Activated CD8-positive, alpha-beta memory T cell treated with anti-CD3 and anti-CD28 coated beads, Interleukin-2, amount 50 U/mL, for 4 hours (primary cell): ENCODE data around the gene C12orf76.

Source experiments
- DNase-seq: peaks from one replicate; pipeline ENCODE4 v3.0.0-alpha.2; 2020

The C12orf76 gene

GRCh38 chr12:109994401-109995175, 53.7 kb downstream of the C12orf76 start:
- DNase-seq = no peak

- no peak for DNase-seq
Observed at GRCh38 chr12:109993091-109993490, 55.2 kb downstream of the C12orf76 start.

DNA sequence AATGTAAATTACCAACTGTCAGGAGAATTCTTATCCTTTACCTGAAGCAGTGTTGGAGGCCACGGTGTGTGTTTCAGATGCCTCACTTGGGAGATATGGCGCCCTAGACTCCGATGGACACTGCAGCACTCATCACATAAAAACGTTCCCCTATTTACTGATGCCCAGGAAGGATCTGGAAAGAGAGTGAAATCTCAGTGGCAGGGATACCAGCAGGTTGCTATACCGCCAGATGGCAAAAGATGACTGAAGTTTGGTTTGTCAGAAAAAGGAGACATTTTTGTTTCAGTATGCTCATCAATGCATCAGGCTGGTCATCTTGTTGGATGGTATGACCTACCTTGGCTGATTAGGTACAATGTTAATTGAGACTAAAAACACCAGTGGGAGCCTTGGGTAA, 56.7 kb downstream of the C12orf76 start:
- no peak for DNase-seq
